Mesenchymal stem cell (in vitro differentiated cells and primary cell): ENCODE data around the gene ACSS1. TPM values are rescaled to one million over a fixed set of nuclear protein-coding genes. Genes with fewer than 3 reads are reported as not detected.

Experiments
- DNase-seq: peaks from one replicate; pipeline ENCODE4 v3.0.0-alpha.2; 2013
- H2AFZ ChIP-seq: one replicate; pipeline ENCODE4 v1.6.1; 2013; ENCODE audit warnings: low read depth, mild to moderate bottlenecking, control low read depth, inconsistent platforms, low read length, moderate library complexity
- H2AK5ac ChIP-seq: 2 replicates; pipeline ENCODE4 v1.6.1; 2013; ENCODE audit warnings: low read length, moderate library complexity, mild to moderate bottlenecking, inconsistent platforms; ENCODE audit not compliant: severe bottlenecking
- H2BK120ac ChIP-seq: one replicate; pipeline ENCODE4 v1.6.1; 2013; ENCODE audit warnings: low read depth, mild to moderate bottlenecking, inconsistent platforms, low read length, moderate library complexity
- H2BK12ac ChIP-seq, 2 experiments: one replicate each; pipeline ENCODE4 v1.6.1; 2013; ENCODE audit warnings: inconsistent platforms in 2 of 2, low read length in 2 of 2, mild to moderate bottlenecking in 2 of 2, moderate library complexity in 2 of 2, control low read depth in 1 of 2
- H2BK15ac ChIP-seq: one replicate; pipeline ENCODE4 v1.6.1; 2013; ENCODE audit warnings: mild to moderate bottlenecking, low read depth, inconsistent platforms; ENCODE audit not compliant: poor library complexity, severe bottlenecking
- H2BK5ac ChIP-seq: 2 replicates; pipeline ENCODE4 v1.6.1; 2013; ENCODE audit warnings: low read depth, mild to moderate bottlenecking, low read length, control low read depth, inconsistent platforms; ENCODE audit not compliant: poor library complexity, severe bottlenecking
- H3K14ac ChIP-seq, 2 experiments: one replicate each; pipeline ENCODE4 v1.6.1; 2013; ENCODE audit warnings: inconsistent platforms in 2 of 2, low read length in 2 of 2, control low read depth in 1 of 2, mild to moderate bottlenecking in 1 of 2, moderate library complexity in 1 of 2
- H3K18ac ChIP-seq, 2 experiments: one replicate each; pipeline ENCODE4 v1.6.1; 2013; ENCODE audit warnings: inconsistent platforms in 2 of 2, low read length in 2 of 2, control low read depth in 1 of 2, low read depth in 1 of 2, mild to moderate bottlenecking in 1 of 2
- H3K23ac ChIP-seq, 2 experiments: one replicate each; pipeline ENCODE4 v1.6.1; 2013; ENCODE audit warnings: inconsistent platforms in 2 of 2, low read length in 2 of 2, mild to moderate bottlenecking in 2 of 2, moderate library complexity in 2 of 2, control low read depth in 1 of 2
- H3K27ac ChIP-seq: 2 replicates; pipeline ENCODE4 v1.5.1; 2013; ENCODE audit warnings: mild to moderate bottlenecking, moderate library complexity, low read length, control low read depth, inconsistent platforms; ENCODE audit not compliant: poor library complexity, severe bottlenecking
- H3K27me3 ChIP-seq, 2 experiments: 2 replicates each; pipeline versions ENCODE4 v1.6.1 to v1.7.0; 2013; ENCODE audit warnings: low read length in 2 of 2, mild to moderate bottlenecking in 2 of 2, moderate library complexity in 2 of 2, control low read depth in 1 of 2, inconsistent platforms in 1 of 2; ENCODE audit not compliant: control insufficient read depth in 1 of 2, insufficient read depth in 1 of 2
- H3K36me3 ChIP-seq, 2 experiments: 2 replicates each; pipeline versions ENCODE4 v1.6.1 to v1.7.0; 2013; ENCODE audit warnings: low read length in 2 of 2, control low read depth in 1 of 2, inconsistent platforms in 1 of 2, low read depth in 1 of 2, mild to moderate bottlenecking in 1 of 2; ENCODE audit not compliant: insufficient read depth in 2 of 2, control insufficient read depth in 1 of 2
- H3K4ac ChIP-seq, 2 experiments: one replicate each; pipeline ENCODE4 v1.6.1; 2013; ENCODE audit warnings: inconsistent platforms in 2 of 2, low read length in 2 of 2, mild to moderate bottlenecking in 2 of 2, moderate library complexity in 2 of 2, control low read depth in 1 of 2, low read depth in 1 of 2
- H3K4me1 ChIP-seq: 2 replicates; pipeline ENCODE4 v1.6.1; 2013; ENCODE audit warnings: low read depth, low read length, control low read depth; ENCODE audit not compliant: control insufficient read depth, insufficient read depth
- H3K4me2 ChIP-seq: 2 replicates; pipeline ENCODE4 v1.6.1; 2013; ENCODE audit warnings: low read length, mild to moderate bottlenecking, inconsistent platforms; ENCODE audit not compliant: poor library complexity, severe bottlenecking
- H3K4me3 ChIP-seq, 2 experiments: 2 replicates each; pipeline versions ENCODE4 v1.5.1 to v1.7.0; 2013; ENCODE audit warnings: low read length in 2 of 2, mild to moderate bottlenecking in 2 of 2, control low read depth in 1 of 2, low read depth in 1 of 2; ENCODE audit not compliant: insufficient read depth in 1 of 2
- H3K79me1 ChIP-seq: replicated peaks from 2 replicates; pipeline ENCODE4 v1.6.1; 2013; ENCODE audit warnings: mild to moderate bottlenecking, control low read depth, low read length, inconsistent platforms; ENCODE audit not compliant: poor library complexity, severe bottlenecking
- H3K9ac ChIP-seq: 2 replicates; pipeline ENCODE4 v1.7.0; 2013; ENCODE audit warnings: mild to moderate bottlenecking, low read length, moderate library complexity
- H3K9me3 ChIP-seq: 2 replicates; pipeline ENCODE4 v1.7.0; 2013; ENCODE audit warnings: mild to moderate bottlenecking, low read length; ENCODE audit not compliant: control insufficient read depth
- H4K8ac ChIP-seq: one replicate; pipeline ENCODE4 v1.6.1; 2013; ENCODE audit warnings: inconsistent platforms, mild to moderate bottlenecking, low read length, moderate library complexity
- H4K91ac ChIP-seq: one replicate; pipeline ENCODE4 v1.6.1; 2013; ENCODE audit warnings: mild to moderate bottlenecking, low read length, inconsistent platforms
- WGBS: methylation state at CpG from one replicate; pipeline ENCODE4 v1.1.7; 2013; ENCODE audit warnings: mixed read lengths; 5-methylcytosine and 5-hydroxymethylcytosine counted together
- polyA plus RNA-seq, 2 experiments: library from polyadenylated mRNA; stranded (reverse); fragments of 200-250 nt; gene quantifications; one replicate each; pipeline ENCODE4 v1.2.3, GENCODE V29; 2013

ACSS1 gene
- polyA plus RNA-seq (2013, experiment 1 of 2), result 0.54 TPM
- polyA plus RNA-seq (2013, experiment 2 of 2), result 0.34 TPM

DNA sequence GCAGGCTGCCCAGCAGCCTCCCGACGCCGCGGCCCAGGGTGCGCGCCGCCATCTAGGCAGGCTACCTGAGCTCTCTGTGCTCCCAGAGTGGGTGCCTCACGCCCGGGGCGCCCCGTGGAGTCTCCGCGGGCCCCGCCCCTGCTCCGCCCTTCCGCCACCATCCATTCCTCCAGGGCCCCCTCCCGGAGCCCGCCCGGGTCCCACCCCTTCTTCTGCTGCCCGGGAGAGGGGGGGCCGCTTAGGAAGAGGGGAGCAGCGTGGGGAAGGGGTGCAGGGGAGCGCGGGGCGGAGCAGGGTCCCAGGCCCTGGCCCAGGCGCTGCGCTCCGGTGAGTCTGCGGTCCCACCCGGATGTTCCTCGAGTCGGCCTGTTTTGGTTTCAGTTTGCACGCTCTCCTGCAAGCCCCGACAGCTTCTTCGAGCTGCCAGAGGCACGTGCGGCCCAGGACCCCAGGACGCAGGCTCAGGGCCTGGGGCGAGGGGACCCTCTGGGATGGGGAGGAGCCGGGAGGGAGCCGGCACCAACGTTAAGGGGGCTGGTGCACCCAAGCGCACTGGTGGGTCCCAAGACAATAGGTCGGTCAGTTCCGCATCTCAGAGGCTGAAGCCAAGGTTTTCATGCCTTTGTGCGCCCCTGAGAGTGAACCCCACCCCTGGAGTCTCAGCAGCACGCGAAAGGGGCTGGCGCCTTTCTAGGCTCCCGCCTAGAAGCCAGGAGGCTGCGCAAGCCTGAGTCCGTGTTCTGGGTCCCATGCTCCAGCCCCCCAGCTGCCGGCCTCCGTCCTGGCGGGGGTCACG, at the start of gene ACSS1:
TSS of gene ACSS1 (minus strand) at position 89 of the 796 bp plus-strand sequence. CDS start at position 52, 37 bp downstream.
- peak within 1 kb of the TSS; percentile 71 for H3K9ac ChIP-seq
- WGBS, result 4% methylated on average over 43 of the region's 56 CpGs
- peak within 1 kb of the TSS; percentile 71 for H4K8ac ChIP-seq
- H3K36me3 ChIP-seq, result no peaks in the 10 kb centered on the region
- H3K14ac ChIP-seq, result no peak within 1 kb of the TSS
- H4K91ac ChIP-seq, result no peak within 1 kb of the TSS
- peak within 1 kb of the TSS; percentile 48 for H2BK15ac ChIP-seq
- H2BK5ac ChIP-seq, result no peak within 1 kb of the TSS
- H3K23ac ChIP-seq, result peak within 1 kb of the TSS in 1 of 2 experiments; percentile 65
- no peak within 1 kb of the TSS for H2BK12ac ChIP-seq
- H2AK5ac ChIP-seq, result no peak within 1 kb of the TSS
- no peak within 1 kb of the TSS for H3K27ac ChIP-seq
- peaks cover 48% of the 10 kb centered on the region for H3K4me1 ChIP-seq
- no peak within 1 kb of the TSS for H3K4ac ChIP-seq
- no peaks in the 10 kb centered on the region for H3K79me1 ChIP-seq
- H3K4me3 ChIP-seq, result peak within 1 kb of the TSS; percentile 62 to 81
- H3K18ac ChIP-seq, result peak within 1 kb of the TSS; percentile 21 to 24
- no peaks in the 10 kb centered on the region for H3K9me3 ChIP-seq
- peak; percentile 40 for DNase-seq
- no peak within 1 kb of the TSS for H2BK120ac ChIP-seq
- peak within 1 kb of the TSS; percentile 64 for H2AFZ ChIP-seq
- H3K4me2 ChIP-seq, result peak within 1 kb of the TSS; percentile 94
- H3K27me3 ChIP-seq, result peaks cover 21 to 50% of the 10 kb centered on the region in 2 experiments

DNA sequence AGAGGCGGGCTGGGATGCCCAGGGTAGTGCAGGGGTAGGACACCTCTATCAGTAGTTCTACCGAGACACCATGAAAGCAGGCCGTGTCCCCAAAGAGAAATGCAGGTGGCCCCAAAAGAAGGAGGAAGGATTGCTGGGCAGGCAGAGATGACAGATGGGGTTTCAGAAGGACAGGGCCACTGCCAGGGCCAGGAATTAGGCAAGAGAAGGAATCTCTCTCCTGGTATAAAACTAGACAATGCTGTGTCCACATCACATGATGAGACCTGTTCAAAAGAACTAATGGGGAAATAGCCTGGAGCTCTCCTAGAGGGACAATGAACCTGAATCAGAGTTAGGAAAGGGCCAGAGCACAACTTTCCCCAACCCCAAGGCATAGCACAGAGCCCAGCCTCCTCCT, 45.6 kb upstream of the ACSS1 start:
- DNase-seq, result no peak
- Histone ChIP-seq H2BK12ac (no peak overlapping the region), H3K9ac (no peak overlapping the region), H3K9me3 (no peaks in the 10 kb centered on the region), H2BK120ac (no peak overlapping the region), H3K18ac (no peak overlapping the region), H2AK5ac (no peak overlapping the region), H4K91ac (no peak overlapping the region), H2BK5ac (no peak overlapping the region), H3K27ac (no peak overlapping the region), H3K4ac (no peak overlapping the region), H3K79me1 (no peaks in the 10 kb centered on the region), H2BK15ac (no peak overlapping the region), H3K14ac (no peak overlapping the region), H2AFZ (no peak overlapping the region), H3K27me3 (peaks cover 41 to 56% of the 10 kb centered on the region in 2 experiments), H3K4me3 (no peak overlapping the region), H3K4me2 (no peak overlapping the region), H3K23ac (no peak overlapping the region), H3K36me3 (no peaks in the 10 kb centered on the region), H4K8ac (no peak overlapping the region), H3K4me1 (no peaks in the 10 kb centered on the region)
- 91% methylated on average over 3 of the region's 3 CpGs for WGBS

- Histone ChIP-seq H2AK5ac (no peak overlapping the region), H4K91ac (no peak overlapping the region), H3K9me3 (no peaks in the 10 kb centered on the region), H3K4me1 (no peaks in the 10 kb centered on the region), H3K4me2 (no peak overlapping the region), H2BK120ac (no peak overlapping the region), H3K4me3 (no peak overlapping the region), H2BK15ac (no peak overlapping the region), H3K14ac (no peak overlapping the region), H3K4ac (no peak overlapping the region), H4K8ac (no peak overlapping the region), H3K36me3 (no peaks in the 10 kb centered on the region), H3K27ac (no peak overlapping the region), H3K9ac (no peak overlapping the region), H3K79me1 (no peaks in the 10 kb centered on the region), H3K23ac (no peak overlapping the region), H3K18ac (no peak overlapping the region), H3K27me3 (peaks cover 41 to 72% of the 10 kb centered on the region in 2 experiments), H2BK5ac (no peak overlapping the region), H2BK12ac (no peak overlapping the region), H2AFZ (no peak overlapping the region)
- DNase-seq, result no peak
- 75% methylated on average over 2 of the region's 3 CpGs for WGBS
Measured at GRCh38 chr20:25100914-25101313, 43.0 kb upstream of the ACSS1 start.

- Histone ChIP-seq H4K91ac (no peak overlapping the region), H2BK5ac (no peak overlapping the region), H3K23ac (no peak overlapping the region)
Measured at GRCh38 chr20:25099601-25100140, 41.7 kb upstream of the ACSS1 start.

More at GRCh38 chr20:25099601-25100140, 41.7 kb upstream of the ACSS1 start:
- H2AFZ ChIP-seq, result no peak overlapping the region
- no peak overlapping the region for H4K8ac ChIP-seq
- H2BK15ac ChIP-seq, result no peak overlapping the region
- H3K4me3 ChIP-seq, result no peak overlapping the region
- no peak overlapping the region for H2BK120ac ChIP-seq
- no peaks in the 10 kb centered on the region for H3K4me1 ChIP-seq
- H3K27ac ChIP-seq, result no peak overlapping the region
- 75% methylated on average over 2 of the region's 4 CpGs for WGBS
- H3K36me3 ChIP-seq, result no peaks in the 10 kb centered on the region
- no peak overlapping the region for H2BK12ac ChIP-seq
- H3K4ac ChIP-seq, result no peak overlapping the region
- no peaks in the 10 kb centered on the region for H3K79me1 ChIP-seq
- no peak overlapping the region for H3K18ac ChIP-seq
- peaks cover 37 to 75% of the 10 kb centered on the region in 2 experiments for H3K27me3 ChIP-seq
- no peak for DNase-seq
- H3K14ac ChIP-seq, result no peak overlapping the region
- no peaks in the 10 kb centered on the region for H3K9me3 ChIP-seq
- no peak overlapping the region for H3K4me2 ChIP-seq
- H3K9ac ChIP-seq, result no peak overlapping the region
- H2AK5ac ChIP-seq, result no peak overlapping the region
